PC-3 (cell line): ENCODE measurements around the gene SLC24A3. TPM values are rescaled to one million over a fixed set of nuclear protein-coding genes. Genes with fewer than 3 reads are reported as not detected.

Experiments used
- ATAC-seq: fragments of 200-7000 bp; cut with Tn5 transposase; 2 replicates; pipeline ENCODE4 v1.9.1; 2020; ENCODE audit warnings: mild to moderate bottlenecking, moderate library complexity
- BruUV-seq: library from RNA; stranded (reverse); fragments of 400-500 nt; replicated peaks from 2 replicates; lab custom pipeline; 2021; lab: Mats Ljungman, UMichigan
- CTCF ChIA-PET: fragments of 300-600 bp; sonication (Branson Sonifier 250); formaldehyde crosslinking; loops from one replicate; lab custom pipeline; 2022; ENCODE audit warnings: antibody characterized with exemption; lab: Charles Lee
- POLR2A ChIA-PET: fragments of 300-600 bp; sonication (Branson Sonifier 250); formaldehyde crosslinking; loops from one replicate; lab custom pipeline; 2022; ENCODE audit warnings: antibody characterized with exemption; ENCODE audit not compliant: unreplicated experiment; lab: Charles Lee
- DNase-seq: peaks from one replicate; pipeline ENCODE4 v3.0.0-alpha.2; 2015
- H2AFZ ChIP-seq: fragments of 300-600 bp; sonication (generic); 2 replicates; pipeline ENCODE4 v1.6.0; 2016; ENCODE audit warnings: antibody characterized with exemption, low read length
- H3F3A ChIP-seq: fragments of 300-600 bp; sonication (generic); one replicate; pipeline ENCODE4 v1.6.0; 2017; ENCODE audit warnings: antibody characterized with exemption, low read length, control low read depth, mild to moderate bottlenecking; ENCODE audit not compliant: unreplicated experiment
- H3K27ac ChIP-seq: fragments of 300-600 bp; sonication (generic); 2 replicates; pipeline ENCODE4 v1.5.1; 2016; ENCODE audit warnings: mild to moderate bottlenecking, low read length
- H3K27me3 ChIP-seq: fragments of 300-600 bp; sonication (generic); 2 replicates; pipeline ENCODE4 v1.6.1; 2016; ENCODE audit warnings: low read length, mixed read lengths
- H3K36me3 ChIP-seq: fragments of 300-600 bp; sonication (generic); 2 replicates; pipeline ENCODE4 v1.6.1; 2016; ENCODE audit warnings: low read depth, mixed run types, low read length, mixed read lengths
- H3K4me1 ChIP-seq: fragments of 300-600 bp; sonication (generic); 2 replicates; pipeline ENCODE4 v1.5.1; 2016; ENCODE audit warnings: low read length; ENCODE audit not compliant: insufficient read depth
- H3K4me2 ChIP-seq: fragments of 300-600 bp; sonication (generic); 2 replicates; pipeline ENCODE4 v1.6.0; 2016; ENCODE audit warnings: low read length
- H3K4me3 ChIP-seq: fragments of 300-600 bp; sonication (generic); 2 replicates; pipeline ENCODE4 v1.5.1; 2016; ENCODE audit warnings: mild to moderate bottlenecking, low read length, mixed read lengths
- H3K79me2 ChIP-seq: fragments of 300-600 bp; sonication (generic); 2 replicates; pipeline ENCODE4 v1.6.1; 2017; ENCODE audit warnings: low read length, mixed read lengths
- H3K9ac ChIP-seq: fragments of 300-600 bp; sonication (generic); 2 replicates; pipeline ENCODE4 v1.6.0; 2016; ENCODE audit warnings: mild to moderate bottlenecking, low read length
- H3K9me2 ChIP-seq: fragments of 300-600 bp; sonication (generic); replicated peaks from 2 replicates; pipeline ENCODE4 v1.6.1; 2016; ENCODE audit warnings: mixed run types, low read length, mixed read lengths
- H3K9me3 ChIP-seq: fragments of 300-600 bp; sonication (generic); 2 replicates; pipeline ENCODE4 v1.6.1; 2016; ENCODE audit warnings: low read length, mixed read lengths
- H4K20me1 ChIP-seq: fragments of 300-600 bp; sonication (generic); 2 replicates; pipeline ENCODE4 v1.6.1; 2016; ENCODE audit warnings: low read length, mixed read lengths
- CTCF ChIP-seq: fragments of 300-600 bp; sonication (generic); conservative IDR thresholded peaks from 2 replicates; pipeline ENCODE4 v1.5.1; 2017; ENCODE audit warnings: antibody characterized with exemption, low read depth, mild to moderate bottlenecking, low read length
- EZH2 ChIP-seq: fragments of 300-600 bp; sonication (generic); IDR thresholded peaks from one replicate; pipeline ENCODE4 v1.6.1; 2017; ENCODE audit warnings: antibody characterized with exemption, mild to moderate bottlenecking, low read length; ENCODE audit not compliant: unreplicated experiment
- EZH2phosphoT487 ChIP-seq: fragments of 300-600 bp; sonication (generic); IDR thresholded peaks from 2 replicates; pipeline ENCODE4 v1.6.1; 2018; ENCODE audit warnings: mild to moderate bottlenecking, antibody characterized with exemption, low read length, borderline replicate concordance
- intact Hi-C: fragments of 100-400 bp; cut with micrococcal nuclease; formaldehyde crosslinking; loops from 2 replicates; pipeline ENCODE4 v1.9.0; 2023
- total RNA-seq: library from RNA; depleted of rRNA; stranded (reverse); fragments of >200 nt; gene quantifications from 2 replicates; pipeline ENCODE4 v1.2.3, GENCODE V29; 2014

The SLC24A3 gene
- total RNA-seq, 1 experiment from 2014 or later = 0.11 TPM

- Histone ChIP-seq H2AFZ (no peak overlapping the region), H3K4me1 (no peaks in the 10 kb centered on the region), H3F3A (no peaks in the 10 kb centered on the region), H3K79me2 (no peaks in the 10 kb centered on the region), H3K9me2 (no peaks in the 10 kb centered on the region), H4K20me1 (no peaks in the 10 kb centered on the region), H3K4me2 (no peak overlapping the region), H3K27me3 (peaks cover 62% of the 10 kb centered on the region), H3K9me3 (no peaks in the 10 kb centered on the region), H3K27ac (no peak overlapping the region), H3K36me3 (no peaks in the 10 kb centered on the region), H3K4me3 (no peak overlapping the region), H3K9ac (no peak overlapping the region)
- intact Hi-C loops = no loop called here
- ChIA-PET POLR2A (no interaction called here), CTCF (no interaction called here)
- no peak for ATAC-seq
- DNase-seq = no peak
- BruUV-seq = no TSS peak
- no peak for TF ChIP-seq EZH2phosphoT487
- no peak for TF ChIP-seq CTCF
- no peak for TF ChIP-seq EZH2
Measured at GRCh38 chr20:19457611-19458010, 245.2 kb downstream of the SLC24A3 start.

GRCh38 chr20:19460386-19460785 lies 247.9 kb downstream of the SLC24A3 start:
- Histone ChIP-seq H3K27ac (no peak overlapping the region), H3K9me3 (no peaks in the 10 kb centered on the region), H3K4me2 (no peak overlapping the region), H3F3A (no peaks in the 10 kb centered on the region), H3K4me3 (no peak overlapping the region), H3K9ac (no peak overlapping the region), H3K27me3 (peaks cover 63% of the 10 kb centered on the region), H3K4me1 (no peaks in the 10 kb centered on the region), H4K20me1 (no peaks in the 10 kb centered on the region), H3K9me2 (no peaks in the 10 kb centered on the region), H3K36me3 (no peaks in the 10 kb centered on the region), H2AFZ (no peak overlapping the region), H3K79me2 (no peaks in the 10 kb centered on the region)
- intact Hi-C loops = no loop called here
- no TSS peak for BruUV-seq
- peak; percentile 24 for DNase-seq
- ChIA-PET POLR2A (no interaction called here), CTCF (no interaction called here)
- TF ChIP-seq CTCF (no peak), EZH2 (no peak), EZH2phosphoT487 (no peak)
- ATAC-seq = no peak

GRCh38 chr20:19462491-19462890 lies 250.0 kb downstream of the SLC24A3 start:
- no peak overlapping the region for H3K4me2 ChIP-seq
- TF ChIP-seq EZH2phosphoT487 (no peak), CTCF (no peak), EZH2 (no peak)
- H2AFZ ChIP-seq = no peak overlapping the region
- no TSS peak for BruUV-seq
- H3K9ac ChIP-seq = no peak overlapping the region
- no peaks in the 10 kb centered on the region for H4K20me1 ChIP-seq
- intact Hi-C loops = no loop called here
- no peaks in the 10 kb centered on the region for H3K79me2 ChIP-seq
- ATAC-seq (no peak), DNase-seq (no peak)
- no peaks in the 10 kb centered on the region for H3K9me3 ChIP-seq
- H3K9me2 ChIP-seq = no peaks in the 10 kb centered on the region
- H3K36me3 ChIP-seq = no peaks in the 10 kb centered on the region
- ChIA-PET CTCF (no interaction called here), POLR2A (no interaction called here)
- no peak overlapping the region for H3K27ac ChIP-seq
- H3K4me3 ChIP-seq = no peak overlapping the region
- no peaks in the 10 kb centered on the region for H3K4me1 ChIP-seq
- no peaks in the 10 kb centered on the region for H3F3A ChIP-seq
- peaks cover 64% of the 10 kb centered on the region for H3K27me3 ChIP-seq
